Measurements from ENCODE around the gene DUSP23. TPM values are rescaled to one million over a fixed set of nuclear protein-coding genes. Genes with fewer than 3 reads are reported as not detected.

Gene DUSP23
- polyA plus RNA-seq, 3 donors, result 37.3 to 136 (median 97.8) TPM

- H3K9ac ChIP-seq (ENCODE audit: insufficient read depth, low read length, poor library complexity, severe bottlenecking), result no peak overlapping the region
- H3K4me3 ChIP-seq (replicated peaks in 1 of 3; ENCODE audit: low read depth in 2 of 3, low read length in 3 of 3), result no peak overlapping the region
- no peaks in the 10 kb centered on the region for H3K9me3 ChIP-seq (replicated peaks in 1 of 2; ENCODE audit: control insufficient read depth in 1 of 2, insufficient read depth in 1 of 2, low read length in 2 of 2)
- H4K20me1 ChIP-seq (ENCODE audit: insufficient read depth, low read length), result no peaks in the 10 kb centered on the region
- TF ChIP-seq CTCF (IDR thresholded peaks at IDR 0.05), result no peak
- no peak overlapping the region for H3K4me2 ChIP-seq (replicated peaks; ENCODE audit: extremely low read depth, low read length, poor library complexity, severe bottlenecking)
- intact Hi-C loops (cut with micrococcal nuclease), result no loop called here
- H3K27me3 ChIP-seq (ENCODE audit: control insufficient read depth in 2 of 2, insufficient read depth in 2 of 2, low read length in 2 of 2), result no peaks in the 10 kb centered on the region
- no peak overlapping the region for H3K27ac ChIP-seq (ENCODE audit: low read depth in 1 of 2, low read length in 2 of 2)
- H3K27ac Mint-ChIP-seq, result peak overlapping the region in 2 of 7 donors; percentile 16 to 54
- peaks cover 0 to 8% (median 2%) of the 10 kb centered on the region in 7 donors for H3K9me3 Mint-ChIP-seq
- WGBS (ENCODE audit: insufficient coverage), result 100% methylated on average over 1 of the region's 3 CpGs
- H3K36me3 ChIP-seq (replicated peaks in 1 of 2; ENCODE audit: control insufficient read depth in 1 of 2, insufficient read depth in 2 of 2, low read length in 2 of 2), result no peaks in the 10 kb centered on the region
- H3K4me3 Mint-ChIP-seq, result no peak overlapping the region
- DNase-seq, result no peak
- H2AFZ ChIP-seq (ENCODE audit: insufficient read depth, low read depth, low read length, poor library complexity, severe bottlenecking), result no peak overlapping the region
- H3K79me2 ChIP-seq (ENCODE audit: insufficient read depth, low read length), result no peaks in the 10 kb centered on the region
- H3K4me1 ChIP-seq (ENCODE audit: control insufficient read depth in 1 of 2, insufficient read depth in 2 of 2, low read length in 2 of 2), result peaks cover 9 to 17% of the 10 kb centered on the region in 2 donors
- peaks cover 0 to 1% (median 0%) of the 10 kb centered on the region in 3 donors for H3K27me3 Mint-ChIP-seq (ENCODE audit: low read depth in 3 of 3)
- no peaks in the 10 kb centered on the region for H3K36me3 Mint-ChIP-seq
- H3K4me1 Mint-ChIP-seq, result peaks cover 26% of the 10 kb centered on the region
These were observed 25.2 kb upstream of the DUSP23 start for GRCh38 chr1:159755451-159756007.

GRCh38 chr1:159756397-159756796 lies 24.4 kb upstream of the DUSP23 start:
- Histone ChIP-seq H3K4me1 (ENCODE audit: control insufficient read depth in 1 of 2, insufficient read depth in 2 of 2, low read length in 2 of 2) (peaks cover 9 to 17% of the 10 kb centered on the region in 2 donors), H3K36me3 (replicated peaks in 1 of 2; ENCODE audit: control insufficient read depth in 1 of 2, insufficient read depth in 2 of 2, low read length in 2 of 2) (no peaks in the 10 kb centered on the region), H2AFZ (ENCODE audit: insufficient read depth, low read depth, low read length, poor library complexity, severe bottlenecking) (no peak overlapping the region), H3K4me2 (replicated peaks; ENCODE audit: extremely low read depth, low read length, poor library complexity, severe bottlenecking) (no peak overlapping the region), H3K27me3 (ENCODE audit: control insufficient read depth in 2 of 2, insufficient read depth in 2 of 2, low read length in 2 of 2) (no peaks in the 10 kb centered on the region), H4K20me1 (ENCODE audit: insufficient read depth, low read length) (no peaks in the 10 kb centered on the region), H3K27ac (ENCODE audit: low read depth in 1 of 2, low read length in 2 of 2) (no peak overlapping the region), H3K9me3 (replicated peaks in 1 of 2; ENCODE audit: control insufficient read depth in 1 of 2, insufficient read depth in 1 of 2, low read length in 2 of 2) (no peaks in the 10 kb centered on the region), H3K4me3 (replicated peaks in 1 of 3; ENCODE audit: low read depth in 2 of 3, low read length in 3 of 3) (no peak overlapping the region), H3K9ac (ENCODE audit: insufficient read depth, low read length, poor library complexity, severe bottlenecking) (no peak overlapping the region), H3K79me2 (ENCODE audit: insufficient read depth, low read length) (no peaks in the 10 kb centered on the region)
- TF ChIP-seq CTCF (IDR thresholded peaks at IDR 0.05), result no peak
- H3K36me3 Mint-ChIP-seq, result no peaks in the 10 kb centered on the region
- H3K9me3 Mint-ChIP-seq, result peaks cover 0 to 8% (median 4%) of the 10 kb centered on the region in 7 donors
- H3K4me1 Mint-ChIP-seq, result peaks cover 24% of the 10 kb centered on the region
- intact Hi-C loops (cut with micrococcal nuclease), result no loop called here
- DNase-seq, result peak; percentile 13 to 50 (median 31)
- H3K27me3 Mint-ChIP-seq (ENCODE audit: low read depth in 3 of 3), result peaks cover 0 to 1% (median 0%) of the 10 kb centered on the region in 3 donors
- H3K4me3 Mint-ChIP-seq, result no peak overlapping the region
- peak overlapping the region in 1 of 7 donors; percentile 27 for H3K27ac Mint-ChIP-seq

All from CD14-positive monocyte (primary cell).